Islet of Langerhans (tissue), 1 donor: ENCODE data around the gene MAN2B1.
"Not testable (repeated sequence)": the region's sequence is repeated elsewhere in the genome, so short reads cannot be mapped to it uniquely, and the experiment has no call there.

Experiments
- FAIRE-seq: peaks from one replicate; lab custom pipeline; 2011; peaks lifted over from hg19 to GRCh38; lab: Jason Lieb, UNC

Gene MAN2B1

GRCh38 chr19:12666265-12667048, at the start of gene MAN2B1, which contains the start of gene WDR83:
MAN2B1 (minus strand) TSS chr19:12666742; CDS start chr19:12666701, 41 bp downstream.
WDR83 (plus strand) TSS chr19:12666807; CDS start chr19:12669791, 2,984 bp downstream.
- FAIRE-seq: no peak

- no peak for FAIRE-seq
Observed at GRCh38 chr19:12715929-12716328, 49.4 kb upstream of the MAN2B1 start.

- FAIRE-seq: no peak
Observed at GRCh38 chr19:12715102-12715501, 48.6 kb upstream of the MAN2B1 start.

GRCh38 chr19:12713304-12713703, 46.8 kb upstream of the MAN2B1 start:
- not testable (repeated sequence) for FAIRE-seq

- FAIRE-seq: not testable (repeated sequence)
Observed at GRCh38 chr19:12712077-12712476, 45.5 kb upstream of the MAN2B1 start.

- no peak for FAIRE-seq
Observed at GRCh38 chr19:12711187-12711586, 44.6 kb upstream of the MAN2B1 start.

- no peak for FAIRE-seq
Observed at GRCh38 chr19:12708641-12709040, 42.1 kb upstream of the MAN2B1 start.

- no peak for FAIRE-seq
Observed at GRCh38 chr19:12706332-12706718, 39.8 kb upstream of the MAN2B1 start.

GRCh38 chr19:12705654-12706331, 39.3 kb upstream of the MAN2B1 start:
- FAIRE-seq: no peak

GRCh38 chr19:12705169-12705568, 38.6 kb upstream of the MAN2B1 start:
- FAIRE-seq: no peak

GRCh38 chr19:12703046-12703445, 36.5 kb upstream of the MAN2B1 start:
- FAIRE-seq: no peak

GRCh38 chr19:12701596-12702282, 35.2 kb upstream of the MAN2B1 start:
- no peak for FAIRE-seq

GRCh38 chr19:12698138-12698537, 31.6 kb upstream of the MAN2B1 start:
- FAIRE-seq: no peak

- FAIRE-seq: not testable (repeated sequence)
Observed at GRCh38 chr19:12697425-12697824, 30.9 kb upstream of the MAN2B1 start.

- no peak for FAIRE-seq
Observed at GRCh38 chr19:12696366-12697335, 30.1 kb upstream of the MAN2B1 start, which contains the start of gene FBXW9. FBXW9 (minus strand) TSS chr19:12696631; CDS start chr19:12696581, 50 bp downstream.

GRCh38 chr19:12695997-12696365, 29.4 kb upstream of the MAN2B1 start:
- no peak for FAIRE-seq

GRCh38 chr19:12695514-12695913, 29.0 kb upstream of the MAN2B1 start:
- no peak for FAIRE-seq

GRCh38 chr19:12695096-12695495, 28.6 kb upstream of the MAN2B1 start:
- no peak for FAIRE-seq

- FAIRE-seq: no peak
Observed at GRCh38 chr19:12694641-12695040, 28.1 kb upstream of the MAN2B1 start.

- no peak for FAIRE-seq
Observed at GRCh38 chr19:12692960-12693359, 26.4 kb upstream of the MAN2B1 start.

- FAIRE-seq: no peak
Observed at GRCh38 chr19:12689581-12690216, 23.2 kb upstream of the MAN2B1 start.
